ENCODE results near the gene MIS12.

GRCh38 chr17:5443728-5444127, 42.6 kb upstream of the MIS12 start:
- TF ChIP-seq, protein P1, sequence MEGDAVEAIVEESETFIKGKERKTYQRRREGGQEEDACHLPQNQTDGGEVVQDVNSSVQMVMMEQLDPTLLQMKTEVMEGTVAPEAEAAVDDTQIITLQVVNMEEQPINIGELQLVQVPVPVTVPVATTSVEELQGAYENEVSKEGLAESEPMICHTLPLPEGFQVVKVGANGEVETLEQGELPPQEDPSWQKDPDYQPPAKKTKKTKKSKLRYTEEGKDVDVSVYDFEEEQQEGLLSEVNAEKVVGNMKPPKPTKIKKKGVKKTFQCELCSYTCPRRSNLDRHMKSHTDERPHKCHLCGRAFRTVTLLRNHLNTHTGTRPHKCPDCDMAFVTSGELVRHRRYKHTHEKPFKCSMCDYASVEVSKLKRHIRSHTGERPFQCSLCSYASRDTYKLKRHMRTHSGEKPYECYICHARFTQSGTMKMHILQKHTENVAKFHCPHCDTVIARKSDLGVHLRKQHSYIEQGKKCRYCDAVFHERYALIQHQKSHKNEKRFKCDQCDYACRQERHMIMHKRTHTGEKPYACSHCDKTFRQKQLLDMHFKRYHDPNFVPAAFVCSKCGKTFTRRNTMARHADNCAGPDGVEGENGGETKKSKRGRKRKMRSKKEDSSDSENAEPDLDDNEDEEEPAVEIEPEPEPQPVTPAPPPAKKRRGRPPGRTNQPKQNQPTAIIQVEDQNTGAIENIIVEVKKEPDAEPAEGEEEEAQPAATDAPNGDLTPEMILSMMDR (conservative IDR thresholded peaks at IDR 0.05 in 1 of 2, IDR thresholded peaks at IDR 0.05 in 1 of 2; ENCODE audit: low read depth in 1 of 2, low read length in 2 of 2), result no peak
- no peak for TF ChIP-seq EZH2 (IDR thresholded peaks at IDR 0.05; ENCODE audit: low read length, missing control alignments)

Measured in fibroblast of lung (primary cell).